Colonic mucosa (tissue), 4 donors: ENCODE data around the gene BFSP2. TPM values are rescaled to one million over a fixed set of nuclear protein-coding genes. Genes with fewer than 3 reads are reported as not detected.

Experiments used
- DNase-seq: peaks from one replicate; pipeline ENCODE4 v3.0.0-alpha.2; 2020
- H3K27ac ChIP-seq: fragments of 200-600 bp; one replicate; pipeline ENCODE4 v1.8.0; 2021
- H3K27me3 ChIP-seq: fragments of 200-600 bp; one replicate; pipeline ENCODE4 v1.8.0; 2021
- H3K36me3 ChIP-seq: fragments of 200-600 bp; one replicate; pipeline ENCODE4 v1.8.0; 2021
- H3K4me1 ChIP-seq: fragments of 200-600 bp; one replicate; pipeline ENCODE4 v1.8.0; 2021; ENCODE audit warnings: mild to moderate bottlenecking
- H3K4me3 ChIP-seq: fragments of 200-600 bp; one replicate; pipeline ENCODE4 v1.8.0; 2021
- H3K9ac ChIP-seq, 2 donors: one replicate each; pipeline ENCODE4 v1.7.0; 2013; ENCODE audit warnings: control low read depth in 2 of 2, low read depth in 2 of 2, low read length in 2 of 2
- H3K9me3 ChIP-seq: fragments of 200-600 bp; one replicate; pipeline ENCODE4 v1.8.0; 2021
- CTCF ChIP-seq: fragments of 200-600 bp; IDR thresholded peaks from one replicate; pipeline ENCODE4 v1.8.0; 2022; ENCODE audit warnings: antibody characterized with exemption, mild to moderate bottlenecking
- intact Hi-C: fragments of 100-400 bp; cut with DNase I; formaldehyde crosslinking; loops from one replicate; pipeline ENCODE4 v1.14.1; 2022
- total RNA-seq, 2 donors: library from RNA; stranded (reverse); fragmentation: NEBNext Ultra II Directional in 1 of 2; extraction: Animal tissue kit (Norgen Biotek cat#: 25700) in 1 of 2; gene quantifications; one replicate each; pipeline ENCODE4 v1.2.1, GENCODE V29; 2021
- donor health status: healthy.
- donor health status: DM: no; HTN: no; CAD: no.
- donor health status: DM: no; HTN: no; CAD: no.

BFSP2 gene
- total RNA-seq, 2 donors from 2014 or later = 0.64 TPM; not detected in 1

GRCh38 chr3:133381346-133382109 lies 18.3 kb upstream of the BFSP2 start:
- H3K9ac ChIP-seq = no peak overlapping the region
- no peaks in the 10 kb centered on the region for H3K9me3 ChIP-seq
- H3K36me3 ChIP-seq = no peaks in the 10 kb centered on the region
- no peak overlapping the region for H3K27ac ChIP-seq
- DNase-seq = no peak
- intact Hi-C loops = loop anchor here (10.0 kb wide), 1 partner anchor 647 kb away; no protein-coding TSS in a partner anchor
- no peak for TF ChIP-seq CTCF
- no peaks in the 10 kb centered on the region for H3K27me3 ChIP-seq
- no peaks in the 10 kb centered on the region for H3K4me1 ChIP-seq
- H3K4me3 ChIP-seq = no peak overlapping the region

GRCh38 chr3:133383175-133383574 lies 16.7 kb upstream of the BFSP2 start:
- H3K4me1 ChIP-seq = no peaks in the 10 kb centered on the region
- intact Hi-C loops = loop anchor here (10.0 kb wide), 1 partner anchor 648 kb away; no protein-coding TSS in a partner anchor
- no peak for DNase-seq
- H3K9ac ChIP-seq = no peak overlapping the region
- no peak overlapping the region for H3K4me3 ChIP-seq
- no peaks in the 10 kb centered on the region for H3K27me3 ChIP-seq
- no peak overlapping the region for H3K27ac ChIP-seq
- no peaks in the 10 kb centered on the region for H3K36me3 ChIP-seq
- TF ChIP-seq CTCF = no peak
- H3K9me3 ChIP-seq = no peaks in the 10 kb centered on the region

- Histone ChIP-seq H3K27ac (no peak overlapping the region), H3K9ac (no peak overlapping the region), H3K4me3 (no peak overlapping the region), H3K36me3 (no peaks in the 10 kb centered on the region), H3K27me3 (no peaks in the 10 kb centered on the region), H3K4me1 (no peaks in the 10 kb centered on the region), H3K9me3 (no peaks in the 10 kb centered on the region)
- DNase-seq = no peak
- TF ChIP-seq CTCF = no peak
- intact Hi-C loops = loop anchor here (10.0 kb wide), 1 partner anchor 649 kb away; no protein-coding TSS in a partner anchor
Observed at GRCh38 chr3:133383741-133384140, 16.1 kb upstream of the BFSP2 start.

- Histone ChIP-seq H3K27me3 (no peaks in the 10 kb centered on the region), H3K9ac (no peak overlapping the region), H3K4me3 (no peak overlapping the region), H3K4me1 (no peaks in the 10 kb centered on the region), H3K9me3 (no peaks in the 10 kb centered on the region), H3K27ac (no peak overlapping the region), H3K36me3 (no peaks in the 10 kb centered on the region)
- intact Hi-C loops = loop anchor here (10.0 kb wide), 1 partner anchor 650 kb away; no protein-coding TSS in a partner anchor
- TF ChIP-seq CTCF = peak; percentile 39
- peak; percentile 30 for DNase-seq
Observed at GRCh38 chr3:133384331-133385027, 15.4 kb upstream of the BFSP2 start.

- Histone ChIP-seq H3K4me1 (no peaks in the 10 kb centered on the region), H3K36me3 (no peaks in the 10 kb centered on the region), H3K9ac (no peak overlapping the region), H3K9me3 (no peaks in the 10 kb centered on the region), H3K4me3 (no peak overlapping the region), H3K27me3 (no peaks in the 10 kb centered on the region), H3K27ac (no peak overlapping the region)
- TF ChIP-seq CTCF = no peak
- intact Hi-C loops = loop anchor here (10.0 kb wide), 1 partner anchor 652 kb away; no protein-coding TSS in a partner anchor
- DNase-seq = no peak
Observed at GRCh38 chr3:133386876-133387275, 13.0 kb upstream of the BFSP2 start.
